CD4-positive, alpha-beta T cell treated with Interleukin-17A for 1 hour (primary cell): ENCODE measurements around the gene TRIM63.

Source experiments
- DNase-seq: peaks from one replicate; pipeline ENCODE4 v3.0.0-alpha.2; 2020

Gene TRIM63

GRCh38 chr1:26031611-26032220 lies 35.7 kb downstream of the TRIM63 start:
- DNase-seq = no peak

- no peak for DNase-seq
Observed at GRCh38 chr1:26031196-26031595, 36.2 kb downstream of the TRIM63 start.

- no peak for DNase-seq
Observed at GRCh38 chr1:26029864-26030481, 37.5 kb downstream of the TRIM63 start.

- DNase-seq = no peak
Observed at GRCh38 chr1:26029054-26029863, 38.2 kb downstream of the TRIM63 start.

- no peak for DNase-seq
Observed at GRCh38 chr1:26028490-26028980, 38.9 kb downstream of the TRIM63 start.

- DNase-seq = no peak
Observed at GRCh38 chr1:26027716-26028489, 39.5 kb downstream of the TRIM63 start.

GRCh38 chr1:26025517-26025916 lies 41.9 kb downstream of the TRIM63 start:
- no peak for DNase-seq

- no peak for DNase-seq
Observed at GRCh38 chr1:26025060-26025459, 42.4 kb downstream of the TRIM63 start.

GRCh38 chr1:26023826-26024225 lies 43.6 kb downstream of the TRIM63 start:
- DNase-seq = no peak

- no peak for DNase-seq
Observed at GRCh38 chr1:26023009-26023408, 44.4 kb downstream of the TRIM63 start.

- no peak for DNase-seq
Observed at GRCh38 chr1:26022404-26022779, 45.0 kb downstream of the TRIM63 start.

GRCh38 chr1:26021647-26022403 lies 45.6 kb downstream of the TRIM63 start, which contains the start of gene EXTL1:
TSS of gene EXTL1 (plus strand) at chr1:26021775. CDS start at chr1:26022647, 872 bp downstream.
- DNase-seq = no peak

- no peak for DNase-seq
Observed at GRCh38 chr1:26020941-26021646, 46.3 kb downstream of the TRIM63 start.

- no peak for DNase-seq
Observed at GRCh38 chr1:26020330-26020768, 47.1 kb downstream of the TRIM63 start.

GRCh38 chr1:26019641-26020315 lies 47.7 kb downstream of the TRIM63 start:
- DNase-seq = no peak

GRCh38 chr1:26017606-26018005 lies 49.8 kb downstream of the TRIM63 start:
- DNase-seq = no peak

- DNase-seq = no peak
Observed at GRCh38 chr1:26016953-26017545, 50.4 kb downstream of the TRIM63 start.

- DNase-seq = no peak
Observed at GRCh38 chr1:26016258-26016952, 51.0 kb downstream of the TRIM63 start.

GRCh38 chr1:26015358-26015757 lies 52.1 kb downstream of the TRIM63 start:
- DNase-seq = no peak

- DNase-seq = no peak
Observed at GRCh38 chr1:26014179-26014578, 53.3 kb downstream of the TRIM63 start.
